ENCODE results near the gene SHLD2.
A peak's percentile ranks its signal among the peaks of the same experiment; 100 is the strongest.
"Not testable (repeated sequence)": the region's sequence is repeated elsewhere in the genome, so short reads cannot be mapped to it uniquely, and the experiment has no call there.

The SHLD2 gene

DNA sequence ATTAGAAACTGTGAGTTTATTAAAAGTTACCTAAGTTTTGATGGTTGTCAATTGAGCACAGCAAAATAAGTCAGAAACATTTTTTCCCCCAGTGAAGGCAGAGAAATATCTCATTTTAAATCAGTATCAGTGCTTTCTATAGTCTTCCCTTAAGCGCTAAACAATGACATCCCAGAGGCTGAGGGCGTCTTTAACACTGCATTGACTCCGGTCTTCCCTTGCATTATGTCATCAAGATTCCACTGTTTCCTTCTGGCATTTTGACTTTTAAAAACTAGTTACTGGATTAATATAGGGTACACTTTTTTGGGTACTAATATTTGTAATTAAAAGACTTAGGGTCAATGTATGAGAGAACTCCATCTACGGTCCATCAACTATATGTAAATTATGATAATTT is 4.2 kb upstream of the SHLD2 start:
- DNase-seq (ENCODE audit: low read depth): peak; percentile 10
- no peak overlapping the region for H3K4me3 ChIP-seq (replicated peaks; ENCODE audit: low read depth, low read length)
- no peak for TF ChIP-seq CTCF (IDR thresholded peaks at IDR 0.05; ENCODE audit: low read length, missing control alignments)

DNA sequence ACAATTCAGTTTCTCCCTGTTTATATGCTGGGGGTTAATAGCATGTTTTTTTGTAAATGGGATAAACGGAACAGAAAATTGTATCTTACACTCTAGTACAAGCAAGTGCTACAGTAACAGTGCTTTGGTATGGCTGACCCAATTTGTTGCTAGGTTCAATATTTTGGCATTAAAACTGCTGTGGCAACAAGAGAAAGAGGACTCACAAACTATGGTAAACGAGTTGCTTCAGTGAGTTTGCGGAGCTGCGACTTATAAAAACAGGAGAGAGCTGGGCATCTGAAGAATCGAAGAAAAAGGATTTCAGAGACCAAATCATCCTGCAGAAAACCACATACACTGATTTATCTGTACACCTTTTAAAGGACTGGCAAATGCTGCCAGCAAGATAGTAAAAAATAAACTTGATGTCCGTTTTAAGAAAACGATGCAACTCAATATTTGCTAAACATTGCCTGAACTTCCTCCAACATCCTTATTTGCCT is 2.6 kb upstream of the SHLD2 start:
- no peak for TF ChIP-seq CTCF (IDR thresholded peaks at IDR 0.05; ENCODE audit: low read length, missing control alignments)
- peak; percentile 58 for DNase-seq (ENCODE audit: low read depth)

GRCh38 chr10:87092861-87093631 is 2.0 kb upstream of the SHLD2 start:
- DNase-seq (ENCODE audit: low read depth): peak; percentile 39
- no peak for TF ChIP-seq CTCF (IDR thresholded peaks at IDR 0.05; ENCODE audit: low read length, missing control alignments)
- peak overlapping the region; percentile 84 for H3K4me3 ChIP-seq (replicated peaks; ENCODE audit: low read depth, low read length)

More for the DNA sequence above, 2.6 kb upstream of the SHLD2 start:
- peak overlapping the region; percentile 84 for H3K4me3 ChIP-seq (replicated peaks; ENCODE audit: low read depth, low read length)

DNA sequence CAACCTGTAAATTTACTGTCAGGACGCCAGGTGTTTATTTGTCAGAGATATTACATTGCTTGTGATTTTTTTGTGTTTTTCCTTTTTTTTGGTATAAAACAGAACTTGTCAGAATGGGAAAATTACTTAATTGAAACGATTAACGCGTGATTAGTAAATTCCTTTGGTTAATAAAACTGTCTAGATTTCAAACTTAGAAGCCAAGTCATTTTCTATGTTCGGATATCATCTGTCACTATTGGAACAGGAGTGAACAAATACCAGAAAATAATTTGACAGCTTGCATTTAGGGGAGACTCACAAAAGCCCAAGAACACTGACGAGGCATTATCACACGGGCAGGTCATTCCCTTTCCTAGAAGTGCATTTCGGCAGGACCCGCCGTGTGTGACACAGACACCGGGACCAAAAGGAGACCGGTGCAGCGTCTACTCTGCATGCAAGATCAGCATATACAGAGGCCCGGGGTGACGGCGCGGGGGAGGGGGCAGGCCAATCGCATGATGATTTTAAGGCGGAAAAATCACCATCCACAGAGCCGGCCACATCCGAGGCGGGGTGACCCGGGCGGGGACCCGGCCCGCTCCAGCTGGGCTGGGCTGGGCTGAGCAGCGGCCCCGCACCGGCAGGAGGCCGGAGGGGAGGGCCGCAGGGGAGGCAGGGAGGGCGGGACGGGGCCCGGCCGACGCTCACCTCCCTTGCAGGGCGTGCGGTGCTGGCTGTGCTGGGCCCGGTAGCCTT is 1.2 kb upstream of the SHLD2 start:
- TF ChIP-seq CTCF (IDR thresholded peaks at IDR 0.05; ENCODE audit: low read length, missing control alignments): no peak
- DNase-seq (ENCODE audit: low read depth): peak; percentile 43
- H3K4me3 ChIP-seq (replicated peaks; ENCODE audit: low read depth, low read length): peak overlapping the region; percentile 84

- peak overlapping the region; percentile 60 for H3K4me3 ChIP-seq (replicated peaks; ENCODE audit: low read depth, low read length)
- DNase-seq (ENCODE audit: low read depth): peak; percentile 86
- TF ChIP-seq CTCF (IDR thresholded peaks at IDR 0.05; ENCODE audit: low read length, missing control alignments): no peak
Observed at GRCh38 chr10:87095236-87095945, 385 bp downstream of the SHLD2 start.

- DNase-seq (ENCODE audit: low read depth): no peak
- TF ChIP-seq CTCF (IDR thresholded peaks at IDR 0.05; ENCODE audit: low read length, missing control alignments): no peak
- no peak overlapping the region for H3K4me3 ChIP-seq (replicated peaks; ENCODE audit: low read depth, low read length)
Observed at GRCh38 chr10:87101996-87102395, 7.0 kb downstream of the SHLD2 start.

- not testable (repeated sequence) for DNase-seq (ENCODE audit: low read depth); H3K4me3 ChIP-seq (replicated peaks; ENCODE audit: low read depth, low read length)
Observed at GRCh38 chr10:87104727-87105126, 9.7 kb downstream of the SHLD2 start.
